Measurements from ENCODE around the gene BAG5.

The BAG5 gene

GRCh38 chr14:103519837-103520212 is 42.6 kb downstream of the BAG5 start:
- H3K27me3 ChIP-seq (ENCODE audit: insufficient read depth, low read length, poor library complexity, severe bottlenecking): no peaks in the 10 kb centered on the region
- no peak overlapping the region for H3K9ac ChIP-seq (ENCODE audit: low read depth, low read length, poor library complexity, severe bottlenecking)
- H3K9me2 ChIP-seq (replicated peaks; ENCODE audit: low read depth, low read length): no peaks in the 10 kb centered on the region
- H2AFZ ChIP-seq (ENCODE audit: low read length): no peak overlapping the region
- TF ChIP-seq CTCF (conservative IDR thresholded peaks at IDR 0.05; ENCODE audit: low read length) (no peak), EZH2phosphoT487 (IDR thresholded peaks at IDR 0.05; ENCODE audit: borderline replicate concordance) (no peak)
- H3K36me3 ChIP-seq (ENCODE audit: insufficient read depth, low read length): no peaks in the 10 kb centered on the region
- no peak overlapping the region for H3K4me2 ChIP-seq (ENCODE audit: low read depth, low read length, poor library complexity, severe bottlenecking)
- no peaks in the 10 kb centered on the region for H3F3A ChIP-seq (ENCODE audit: low read depth)
- no peak overlapping the region for H3K4me3 ChIP-seq (ENCODE audit: low read length, poor library complexity, severe bottlenecking)
- no peaks in the 10 kb centered on the region for H3K79me2 ChIP-seq (ENCODE audit: insufficient read depth, low read length)
- H3K4me1 ChIP-seq (ENCODE audit: insufficient read depth, low read length, poor library complexity, severe bottlenecking): peaks cover 4% of the 10 kb centered on the region
- H4K20me1 ChIP-seq (ENCODE audit: insufficient read depth, low read length, poor library complexity, severe bottlenecking): no peaks in the 10 kb centered on the region
- no peaks in the 10 kb centered on the region for H3K9me3 ChIP-seq (ENCODE audit: insufficient read depth, low read depth, low read length)

- TF ChIP-seq CTCF (conservative IDR thresholded peaks at IDR 0.05; ENCODE audit: low read length): no peak
- no peak for TF ChIP-seq EZH2phosphoT487 (IDR thresholded peaks at IDR 0.05; ENCODE audit: borderline replicate concordance)
- no peaks in the 10 kb centered on the region for H4K20me1 ChIP-seq (ENCODE audit: insufficient read depth, low read length, poor library complexity, severe bottlenecking)
- no peak overlapping the region for H2AFZ ChIP-seq (ENCODE audit: low read length)
- H3K79me2 ChIP-seq (ENCODE audit: insufficient read depth, low read length): no peaks in the 10 kb centered on the region
- no peaks in the 10 kb centered on the region for H3K27me3 ChIP-seq (ENCODE audit: insufficient read depth, low read length, poor library complexity, severe bottlenecking)
- H3F3A ChIP-seq (ENCODE audit: low read depth): no peaks in the 10 kb centered on the region
- H3K9ac ChIP-seq (ENCODE audit: low read depth, low read length, poor library complexity, severe bottlenecking): no peak overlapping the region
- no peaks in the 10 kb centered on the region for H3K9me2 ChIP-seq (replicated peaks; ENCODE audit: low read depth, low read length)
- no peak overlapping the region for H3K4me2 ChIP-seq (ENCODE audit: low read depth, low read length, poor library complexity, severe bottlenecking)
- H3K4me1 ChIP-seq (ENCODE audit: insufficient read depth, low read length, poor library complexity, severe bottlenecking): peaks cover 4% of the 10 kb centered on the region
- H3K9me3 ChIP-seq (ENCODE audit: insufficient read depth, low read depth, low read length): no peaks in the 10 kb centered on the region
- H3K36me3 ChIP-seq (ENCODE audit: insufficient read depth, low read length): no peaks in the 10 kb centered on the region
- no peak overlapping the region for H3K4me3 ChIP-seq (ENCODE audit: low read length, poor library complexity, severe bottlenecking)
These were observed 43.2 kb downstream of the BAG5 start for GRCh38 chr14:103519043-103519836.

- Histone ChIP-seq H3K27me3 (ENCODE audit: insufficient read depth, low read length, poor library complexity, severe bottlenecking) (no peaks in the 10 kb centered on the region), H4K20me1 (ENCODE audit: insufficient read depth, low read length, poor library complexity, severe bottlenecking) (no peaks in the 10 kb centered on the region), H3F3A (ENCODE audit: low read depth) (no peaks in the 10 kb centered on the region), H3K4me3 (ENCODE audit: low read length, poor library complexity, severe bottlenecking) (no peak overlapping the region), H3K9me2 (replicated peaks; ENCODE audit: low read depth, low read length) (no peaks in the 10 kb centered on the region), H3K9me3 (ENCODE audit: insufficient read depth, low read depth, low read length) (no peaks in the 10 kb centered on the region), H3K79me2 (ENCODE audit: insufficient read depth, low read length) (no peaks in the 10 kb centered on the region), H3K9ac (ENCODE audit: low read depth, low read length, poor library complexity, severe bottlenecking) (no peak overlapping the region), H3K36me3 (ENCODE audit: insufficient read depth, low read length) (no peaks in the 10 kb centered on the region), H2AFZ (ENCODE audit: low read length) (no peak overlapping the region), H3K4me1 (ENCODE audit: insufficient read depth, low read length, poor library complexity, severe bottlenecking) (peaks cover 4% of the 10 kb centered on the region), H3K4me2 (ENCODE audit: low read depth, low read length, poor library complexity, severe bottlenecking) (no peak overlapping the region)
- TF ChIP-seq CTCF (conservative IDR thresholded peaks at IDR 0.05; ENCODE audit: low read length) (peak; percentile 96), EZH2phosphoT487 (IDR thresholded peaks at IDR 0.05; ENCODE audit: borderline replicate concordance) (no peak)
These were observed 43.9 kb downstream of the BAG5 start for GRCh38 chr14:103518422-103519042.

Data from Loucy (cell line).